Measurements from ENCODE around the gene MYRFL. TPM values are rescaled to one million over a fixed set of nuclear protein-coding genes. Genes with fewer than 3 reads are reported as not detected.

The MYRFL gene
- total and polyA plus RNA-seq, 2 experiments from 2014 or later: 2.3 to 2.7 TPM

- Histone ChIP-seq H3K36me3 (replicated peaks; ENCODE audit: insufficient read depth, low read depth) (no peaks in the 10 kb centered on the region), H3K9me3 (ENCODE audit: low read depth) (no peaks in the 10 kb centered on the region), H3K79me2 (no peaks in the 10 kb centered on the region), H3K27ac (no peak overlapping the region), H3K9me2 (replicated peaks; ENCODE audit: insufficient read depth) (no peaks in the 10 kb centered on the region), H4K20me1 (ENCODE audit: insufficient read depth, poor library complexity, severe bottlenecking) (no peaks in the 10 kb centered on the region), H3K27me3 (no peaks in the 10 kb centered on the region), H3K4me1 (ENCODE audit: insufficient read depth) (no peaks in the 10 kb centered on the region), H3K4me2 (no peak overlapping the region), H2AFZ (no peak overlapping the region), H3K4me3 (no peak overlapping the region)
- DNase-seq (ENCODE audit: low spot score): no peak
- TF ChIP-seq EZH2phosphoT487 (IDR thresholded peaks at IDR 0.05; ENCODE audit: low read depth, severe bottlenecking, unreplicated experiment): no peak
- TF ChIP-seq CTCF (IDR thresholded peaks at IDR 0.05; ENCODE audit: poor library complexity): no peak
- TF ChIP-seq EZH2 (IDR thresholded peaks at IDR 0.05; ENCODE audit: borderline replicate concordance): no peak
- WGBS (ENCODE audit: low lambda C conversion rate, missing lambda C conversion rate): 68% methylated on average over 11 of the region's 11 CpGs
Measured at GRCh38 chr12:69875416-69875935, 50.4 kb downstream of the MYRFL start.

GRCh38 chr12:69879007-69879960, 54.3 kb downstream of the MYRFL start:
- Histone ChIP-seq H3K4me2 (peak overlapping the region; percentile 37), H3K79me2 (no peaks in the 10 kb centered on the region), H3K27ac (no peak overlapping the region), H3K36me3 (replicated peaks; ENCODE audit: insufficient read depth, low read depth) (no peaks in the 10 kb centered on the region), H4K20me1 (ENCODE audit: insufficient read depth, poor library complexity, severe bottlenecking) (no peaks in the 10 kb centered on the region), H3K4me3 (no peak overlapping the region), H2AFZ (no peak overlapping the region), H3K27me3 (no peaks in the 10 kb centered on the region), H3K4me1 (ENCODE audit: insufficient read depth) (no peaks in the 10 kb centered on the region), H3K9me2 (replicated peaks; ENCODE audit: insufficient read depth) (no peaks in the 10 kb centered on the region), H3K9me3 (ENCODE audit: low read depth) (no peaks in the 10 kb centered on the region)
- TF ChIP-seq CTCF (IDR thresholded peaks at IDR 0.05; ENCODE audit: poor library complexity) (peak; percentile 92), EZH2 (IDR thresholded peaks at IDR 0.05; ENCODE audit: borderline replicate concordance) (no peak)
- 49% methylated on average over 23 of the region's 23 CpGs for WGBS (ENCODE audit: low lambda C conversion rate, missing lambda C conversion rate)
- peak; percentile 88 for DNase-seq (ENCODE audit: low spot score)

- H3K9me2 ChIP-seq (replicated peaks; ENCODE audit: insufficient read depth): no peaks in the 10 kb centered on the region
Measured at GRCh38 chr12:69880571-69880970, 55.5 kb downstream of the MYRFL start.

More at GRCh38 chr12:69880571-69880970, 55.5 kb downstream of the MYRFL start:
- H3K27me3 ChIP-seq: no peaks in the 10 kb centered on the region
- TF ChIP-seq EZH2 (IDR thresholded peaks at IDR 0.05; ENCODE audit: borderline replicate concordance) (no peak), CTCF (IDR thresholded peaks at IDR 0.05; ENCODE audit: poor library complexity) (no peak), EZH2phosphoT487 (IDR thresholded peaks at IDR 0.05; ENCODE audit: low read depth, severe bottlenecking, unreplicated experiment) (no peak)
- H3K36me3 ChIP-seq (replicated peaks; ENCODE audit: insufficient read depth, low read depth): no peaks in the 10 kb centered on the region
- H2AFZ ChIP-seq: no peak overlapping the region
- H3K9me3 ChIP-seq (ENCODE audit: low read depth): no peaks in the 10 kb centered on the region
- no peak for DNase-seq (ENCODE audit: low spot score)
- H3K4me2 ChIP-seq: no peak overlapping the region
- no peak overlapping the region for H3K4me3 ChIP-seq
- H4K20me1 ChIP-seq (ENCODE audit: insufficient read depth, poor library complexity, severe bottlenecking): no peaks in the 10 kb centered on the region
- H3K4me1 ChIP-seq (ENCODE audit: insufficient read depth): no peaks in the 10 kb centered on the region
- no peak overlapping the region for H3K27ac ChIP-seq
- no peaks in the 10 kb centered on the region for H3K79me2 ChIP-seq
- WGBS (ENCODE audit: low lambda C conversion rate, missing lambda C conversion rate): 89% methylated on average over 4 of the region's 4 CpGs

Measured in hepatocyte (in vitro differentiated cells).